NOMO-1 (cell line): ENCODE results near the gene CCBE1.
"Not testable (repeated sequence)": the region's sequence is repeated elsewhere in the genome, so short reads cannot be mapped to it uniquely, and the experiment has no call there.

Experiments
- DNase-seq, 2 experiments: peaks; one replicate each; lab custom pipeline; 2025; ENCODE audit not compliant: unreplicated experiment in 2 of 2; lab: John Stamatoyannopoulos, UW

The CCBE1 gene

DNA sequence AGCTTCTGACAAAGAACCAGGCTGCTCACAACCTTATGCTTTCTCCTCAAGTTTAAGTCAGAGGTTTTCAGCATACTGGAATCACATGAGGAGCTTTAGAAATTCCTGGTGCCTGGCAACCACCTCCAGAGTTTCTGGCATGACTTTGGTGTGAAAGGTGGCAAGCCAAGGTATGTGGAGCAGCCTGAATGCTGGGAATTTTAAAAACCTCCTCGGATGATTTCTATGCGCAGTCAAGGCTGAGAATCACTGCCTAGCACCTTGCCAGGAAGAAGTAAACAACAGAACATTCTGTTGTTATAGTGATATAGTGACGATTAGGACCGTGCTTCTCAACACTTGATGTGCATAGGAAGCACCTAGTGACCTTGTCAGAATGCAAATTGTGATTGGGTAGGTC is 11.7 kb downstream of the CCBE1 start:
- no peak for DNase-seq

DNA sequence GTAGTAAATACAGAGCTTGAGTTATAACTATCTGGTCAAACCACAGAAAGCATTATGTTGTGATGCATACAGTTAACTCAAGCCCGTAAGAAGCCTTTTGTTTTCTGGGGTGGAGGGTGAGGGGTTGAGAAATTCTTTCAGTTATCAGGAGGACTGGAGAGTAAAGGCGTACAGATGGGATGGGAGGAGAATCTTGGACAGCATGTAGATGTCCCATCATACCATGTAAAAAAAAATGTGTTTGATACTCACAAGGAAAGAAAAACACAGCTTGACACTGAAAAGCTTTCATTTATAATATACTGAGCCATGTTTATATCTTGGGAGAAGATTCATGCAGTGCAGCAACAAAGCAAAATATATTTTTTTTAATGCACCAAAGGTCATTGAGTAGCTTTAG is 12.4 kb downstream of the CCBE1 start:
- DNase-seq: no peak

DNA sequence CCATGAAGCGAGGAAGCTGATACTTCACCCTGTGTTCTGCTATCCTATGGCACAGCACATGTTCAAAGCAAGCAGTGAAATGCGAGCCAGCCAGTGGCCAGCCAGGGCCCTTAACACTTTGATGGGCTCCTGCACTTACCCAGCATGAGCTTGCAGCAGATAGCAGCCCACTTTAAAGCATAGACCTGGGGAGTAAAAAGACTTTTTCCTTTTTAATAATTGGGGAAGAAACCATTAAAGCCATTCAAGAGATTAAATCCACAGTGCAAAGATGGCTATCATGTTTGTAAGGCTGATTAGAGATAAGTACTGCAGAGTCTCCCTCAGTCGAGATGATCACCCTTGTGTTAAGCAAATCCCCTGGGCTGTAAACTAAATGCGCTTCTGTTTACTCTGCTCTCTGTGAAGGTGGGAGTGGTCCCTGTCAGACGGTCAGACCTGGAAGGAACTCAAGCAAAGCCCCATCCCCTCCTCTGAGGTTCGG is 15.7 kb downstream of the CCBE1 start:
- no peak for DNase-seq

- DNase-seq: no peak
These were observed 16.2 kb downstream of the CCBE1 start for GRCh38 chr18:59681051-59681450.

DNA sequence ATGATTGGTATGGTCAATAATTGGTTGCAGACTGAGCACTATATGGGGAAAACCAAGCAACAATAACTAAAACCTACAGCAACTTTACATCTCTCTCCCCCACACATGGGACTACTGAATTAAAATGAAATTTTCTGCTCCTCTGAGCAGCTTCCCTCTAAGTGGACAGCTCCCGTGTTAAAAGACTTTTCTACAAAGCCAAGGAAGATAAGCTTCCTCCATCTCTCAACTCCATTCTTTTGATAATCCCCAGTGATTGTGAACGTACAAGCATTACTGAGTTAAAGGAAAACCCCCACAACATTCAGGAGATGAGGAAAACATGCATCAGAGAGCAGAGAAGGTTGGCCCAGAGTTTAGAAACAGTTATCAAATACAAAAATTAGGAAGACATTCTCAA is 21.9 kb downstream of the CCBE1 start:
- no peak for DNase-seq

DNA sequence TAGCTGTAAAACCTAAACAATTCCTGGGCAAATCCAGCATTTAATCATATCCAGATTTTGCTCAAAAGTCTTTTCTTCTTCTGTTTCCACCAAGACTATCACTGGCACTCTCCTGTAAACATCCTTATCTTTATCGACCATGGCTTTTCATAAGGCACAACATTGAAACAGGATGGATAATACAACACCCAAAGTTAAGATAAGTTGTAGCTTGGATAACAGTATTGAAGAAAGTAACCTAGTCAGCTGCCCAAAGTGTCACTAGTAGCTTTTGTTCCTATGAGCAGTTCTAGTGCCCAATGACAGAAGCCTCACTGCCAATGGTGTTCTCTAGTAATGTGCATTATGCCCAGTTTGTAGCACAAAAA is 22.3 kb downstream of the CCBE1 start:
- DNase-seq: no peak

DNA sequence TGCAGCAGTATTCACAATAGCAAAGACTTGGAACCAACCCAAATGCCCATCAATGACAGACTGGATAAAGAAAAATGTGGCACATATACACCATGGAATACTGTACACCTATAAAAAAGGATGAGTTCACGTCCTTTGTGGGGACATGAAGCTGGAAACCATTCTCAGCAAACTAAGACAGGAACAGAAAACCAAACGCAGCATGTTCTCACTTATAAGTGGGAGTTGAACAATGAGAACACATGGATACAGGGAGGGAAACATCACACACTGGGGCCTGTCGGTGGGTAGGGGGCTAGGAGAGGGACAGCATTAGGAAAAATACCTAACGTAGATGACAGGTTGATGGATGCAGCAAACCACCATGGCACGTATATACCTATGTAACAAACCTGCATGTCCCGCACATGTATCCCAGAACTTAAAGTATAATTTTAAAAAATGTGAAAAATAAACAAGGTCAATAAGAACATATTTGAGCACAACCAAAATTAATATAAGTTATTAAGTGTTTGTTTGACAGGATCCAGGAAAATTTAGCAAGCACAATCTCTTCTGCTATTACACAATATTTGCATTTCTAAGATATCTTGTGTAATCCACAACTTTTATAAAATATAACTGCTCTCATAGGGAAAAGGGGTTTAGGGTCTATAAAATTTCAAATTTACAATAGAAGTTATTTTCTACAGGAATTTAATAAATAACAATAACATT is 22.9 kb downstream of the CCBE1 start:
- no peak for DNase-seq

DNA sequence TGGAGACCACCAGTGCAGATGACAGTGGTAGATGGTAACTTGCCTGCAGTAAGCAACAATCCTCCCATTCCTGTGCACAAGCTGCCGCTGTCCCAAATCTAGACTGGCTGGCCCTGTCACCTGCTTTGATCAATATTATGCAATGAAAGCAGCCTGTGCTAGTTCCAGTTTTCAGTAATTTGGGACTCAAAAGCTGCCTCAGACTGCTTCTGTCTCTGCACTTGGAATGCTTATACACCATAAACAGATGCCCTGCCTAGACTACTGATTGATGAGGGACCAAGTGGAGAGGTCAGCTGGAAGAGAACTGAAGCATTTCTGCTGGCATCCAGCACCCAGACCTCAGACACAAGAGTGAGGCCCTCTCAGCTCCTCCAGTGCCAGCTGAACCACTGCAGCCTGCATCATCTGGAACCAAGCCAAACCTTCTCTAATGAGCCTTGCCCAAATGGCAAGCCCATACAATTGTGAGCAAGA is 24.9 kb downstream of the CCBE1 start:
- DNase-seq: no peak

GRCh38 chr18:59671551-59671950 is 25.7 kb downstream of the CCBE1 start:
- no peak for DNase-seq

GRCh38 chr18:59669872-59670657 is 27.2 kb downstream of the CCBE1 start:
- no peak for DNase-seq

DNA sequence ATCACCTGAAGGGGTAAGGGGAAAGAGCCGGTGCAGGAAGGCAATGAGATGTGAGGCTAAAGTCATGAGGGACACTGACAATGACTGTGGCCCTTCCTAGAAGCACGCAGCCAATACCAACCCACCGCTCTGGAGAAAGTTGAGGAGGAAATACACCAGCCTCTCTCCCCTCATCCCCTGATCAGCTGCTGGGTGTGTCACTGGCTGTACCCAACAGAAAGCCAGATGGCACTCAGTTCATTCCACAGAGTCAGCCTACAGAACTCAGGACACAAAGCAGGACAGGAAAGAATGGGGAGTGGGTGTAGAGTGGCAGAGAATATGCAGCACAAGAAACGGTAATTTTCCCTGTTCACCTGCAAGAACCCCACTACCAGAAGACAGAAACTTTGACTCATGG is 29.7 kb downstream of the CCBE1 start:
- no peak for DNase-seq

- not testable (repeated sequence) for DNase-seq
These were observed 31.2 kb downstream of the CCBE1 start for GRCh38 chr18:59666007-59666402.

- DNase-seq: no peak
These were observed 31.9 kb downstream of the CCBE1 start for GRCh38 chr18:59665057-59666006.

GRCh38 chr18:59664329-59664728 is 32.9 kb downstream of the CCBE1 start:
- DNase-seq: no peak

DNA sequence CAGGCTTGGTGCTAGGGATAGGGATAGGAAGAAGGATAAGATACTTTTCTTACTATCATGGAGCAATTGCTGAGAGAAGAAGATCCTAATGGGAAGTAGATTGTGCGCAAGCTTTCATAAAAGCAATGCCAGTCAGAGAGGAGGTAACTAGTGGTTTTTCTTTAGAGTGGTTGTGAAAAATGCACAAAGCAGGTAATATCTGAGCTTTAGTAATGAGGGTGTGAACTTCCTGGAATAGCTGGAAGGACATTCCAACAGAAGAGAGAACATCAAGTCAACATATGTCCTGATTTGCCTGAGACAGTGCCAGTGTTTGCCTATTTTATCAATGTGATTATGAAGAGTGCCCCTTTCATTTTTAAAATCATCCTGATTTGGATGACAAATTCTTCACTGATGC is 34.1 kb downstream of the CCBE1 start:
- no peak for DNase-seq

DNA sequence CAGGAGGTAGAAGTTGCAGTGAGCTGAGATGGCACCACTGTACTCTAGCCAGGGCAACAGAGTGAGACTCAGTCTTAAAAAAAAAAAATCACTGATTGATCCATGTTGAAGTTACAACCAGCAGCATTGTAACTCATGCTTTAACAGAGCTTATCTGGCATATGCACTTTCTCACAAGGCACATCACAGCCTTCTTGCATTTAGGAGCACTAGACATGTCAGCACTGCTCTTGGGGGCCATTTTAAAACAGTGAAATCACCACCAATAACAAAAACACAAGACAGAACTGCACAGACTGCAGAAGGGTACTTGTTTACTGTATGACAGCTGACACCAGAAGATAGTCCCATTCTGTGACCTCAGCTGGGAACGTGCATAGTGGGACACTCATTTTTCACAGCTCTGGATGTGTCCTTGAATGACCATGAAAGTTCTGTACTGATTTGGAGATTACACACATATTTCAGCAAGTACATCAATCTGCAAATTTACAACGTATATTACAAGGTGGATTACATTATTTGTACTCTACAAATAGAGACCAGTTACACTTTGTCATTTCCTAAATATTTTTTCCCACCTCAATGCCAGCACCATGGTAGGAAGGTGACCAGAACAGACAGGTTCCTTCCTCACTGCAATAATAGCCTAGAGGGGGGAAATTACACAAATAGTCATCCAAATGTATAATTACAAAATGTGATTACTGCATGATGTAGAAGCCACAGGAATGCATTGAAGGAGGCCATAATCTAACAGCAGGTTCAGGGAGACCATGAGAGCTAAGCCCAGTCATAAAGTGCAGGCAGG is 35.1 kb downstream of the CCBE1 start:
- no peak for DNase-seq

- no peak for DNase-seq
These were observed 36.2 kb downstream of the CCBE1 start for GRCh38 chr18:59660786-59661743.

GRCh38 chr18:59660366-59660765 is 36.9 kb downstream of the CCBE1 start:
- no peak for DNase-seq
